Effector CD8-positive, alpha-beta T cell (primary cell): ENCODE data around the gene ZNF28.
"Not testable (repeated sequence)": the region's sequence is repeated elsewhere in the genome, so short reads cannot be mapped to it uniquely, and the experiment has no call there.

Experiments
- DNase-seq: peaks from one replicate; lab custom pipeline; 2025; lab: John Stamatoyannopoulos, UW

ZNF28 gene

DNA sequence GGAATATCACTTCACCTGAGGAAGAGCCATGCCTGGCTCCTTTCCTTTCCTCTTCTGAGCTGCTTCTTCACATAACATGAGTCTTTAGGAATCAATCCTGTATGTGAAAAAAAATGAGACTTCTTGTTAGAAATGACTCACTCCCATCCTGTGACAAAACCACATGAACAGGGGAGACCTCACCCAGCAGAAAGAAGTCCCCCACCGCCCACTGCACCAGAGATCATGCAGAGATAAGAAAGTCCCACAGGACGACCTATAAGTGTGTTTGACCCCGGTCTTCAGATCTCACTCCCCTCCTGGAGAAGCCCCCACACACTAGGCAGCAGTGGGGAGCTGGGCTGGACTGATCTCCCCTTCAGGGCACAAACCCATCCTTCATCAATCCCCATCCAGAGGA, 42.6 kb downstream of the ZNF28 start:
- DNase-seq, result no peak

DNA sequence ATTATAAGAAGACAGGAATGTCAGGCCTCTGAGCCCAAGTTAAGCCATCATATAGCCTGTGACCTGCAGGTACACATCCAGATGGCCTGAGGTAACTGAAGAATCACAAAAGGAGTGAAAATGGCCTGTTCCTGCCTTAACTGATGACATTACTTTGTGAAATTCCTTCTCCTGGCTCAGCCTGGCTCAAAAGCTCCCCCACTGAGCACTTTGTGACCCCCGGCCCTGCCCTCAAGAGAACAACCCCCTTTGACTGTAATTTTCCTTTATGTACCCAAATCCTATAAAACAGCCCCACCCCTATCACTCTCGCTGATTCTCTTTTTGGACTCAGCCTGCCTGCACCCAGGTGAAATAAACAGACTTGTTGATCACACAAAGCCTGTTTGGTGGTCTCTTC, 65.0 kb downstream of the ZNF28 start:
- not testable (repeated sequence) for DNase-seq

DNA sequence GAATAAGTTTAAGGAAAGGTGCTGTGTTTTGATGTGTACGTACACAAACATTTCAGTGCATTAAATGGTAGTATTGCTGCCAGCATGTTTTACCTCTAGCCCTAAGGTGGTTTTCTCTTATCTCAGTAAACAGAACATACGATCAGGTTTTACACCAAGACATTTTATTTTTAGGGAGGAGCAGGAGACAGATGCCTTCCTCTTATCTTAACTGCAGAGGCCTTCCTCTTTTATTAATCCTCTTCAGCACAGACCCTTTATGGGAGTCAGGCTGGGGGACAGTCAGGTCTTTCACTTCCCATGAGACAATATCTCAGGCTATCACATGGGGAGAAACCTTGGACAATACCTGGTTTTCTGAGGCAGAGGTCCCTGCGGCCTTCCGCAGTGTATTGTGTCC, 71.7 kb downstream of the ZNF28 start:
- DNase-seq, result no peak

DNA sequence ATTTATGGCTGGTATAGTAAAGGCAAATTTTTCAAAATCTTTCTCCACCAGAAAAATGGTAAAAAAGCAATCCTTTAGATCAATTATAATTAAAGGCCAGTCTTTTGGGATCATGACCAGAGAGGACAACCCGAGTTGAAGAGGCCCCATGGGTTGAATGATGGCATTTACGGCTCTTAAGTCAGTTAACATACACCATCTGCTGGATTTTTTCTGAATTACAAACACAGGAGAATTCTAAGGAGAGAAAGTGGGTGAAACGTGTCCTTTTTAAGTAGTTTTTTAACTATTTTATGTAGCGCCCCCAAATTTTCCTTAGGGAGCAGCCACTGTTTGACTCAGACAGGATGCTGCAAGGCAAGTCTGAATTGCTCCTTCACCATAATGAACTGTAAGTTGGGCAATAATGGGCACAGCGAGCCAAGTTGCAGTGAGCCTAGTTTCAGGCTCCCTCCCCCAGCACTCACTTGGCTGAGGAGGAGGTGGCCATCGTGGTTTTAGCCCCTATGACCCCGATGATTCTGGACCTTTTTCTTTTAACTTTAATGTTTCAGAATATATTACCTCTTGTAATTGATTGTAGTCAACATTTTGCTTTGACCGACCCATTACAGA, 73.0 kb downstream of the ZNF28 start:
- DNase-seq, result no peak
